HCEC 1CT (cell line): ENCODE data around the gene ARMC5.
"Not testable (repeated sequence)": the region's sequence is repeated elsewhere in the genome, so short reads cannot be mapped to it uniquely, and the experiment has no call there.

ENCODE experiments used
- DNase-seq: peaks from one replicate; pipeline ENCODE4 v3.0.0-alpha.2; 2017

ARMC5 gene

DNA sequence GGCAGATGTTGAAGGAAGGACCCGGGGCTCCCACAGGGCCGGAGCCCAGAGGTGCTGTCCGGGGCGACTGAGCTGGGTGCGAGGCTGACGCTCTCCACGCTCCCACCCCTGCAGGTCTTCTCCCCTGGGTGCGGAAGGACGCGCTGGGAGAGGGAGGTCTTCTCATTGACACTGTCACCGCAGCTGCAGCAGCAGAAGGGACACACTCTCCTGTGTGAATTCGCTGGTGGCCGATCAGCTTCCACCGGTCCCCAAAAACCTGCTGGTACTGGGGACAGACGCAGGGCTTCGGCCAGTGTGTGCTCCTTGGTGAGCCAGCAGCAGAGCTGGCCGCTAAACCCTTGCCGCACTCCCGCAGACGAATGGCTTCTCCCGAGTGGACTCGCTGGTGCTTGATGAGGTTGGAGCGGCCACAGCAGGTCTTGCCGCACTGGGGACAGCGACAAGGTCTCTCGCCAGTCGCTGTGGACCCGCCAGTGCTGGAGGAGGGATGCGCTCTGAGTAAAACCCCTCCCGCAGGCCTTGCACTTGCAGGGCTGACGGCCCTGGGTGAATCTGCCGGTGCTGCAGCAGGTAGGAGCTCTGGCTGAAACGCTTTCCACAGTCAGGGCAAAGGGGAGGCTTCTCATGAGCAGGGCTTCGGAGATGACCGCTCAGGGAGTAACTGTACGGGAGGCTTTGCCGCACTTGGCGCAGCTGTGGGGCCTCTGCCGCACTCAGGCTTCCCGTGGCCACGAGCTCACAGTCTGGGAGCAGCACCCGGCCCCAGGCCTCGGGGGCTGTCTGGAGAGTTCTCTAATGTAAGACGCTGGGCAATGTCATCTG lies 22.9 kb upstream of the ARMC5 start:
- DNase-seq: no peak

GRCh38 chr16:31438414-31438813 lies 20.9 kb upstream of the ARMC5 start:
- no peak for DNase-seq

- DNase-seq: not testable (repeated sequence)
These were observed 20.3 kb upstream of the ARMC5 start for GRCh38 chr16:31439023-31439422.

DNA sequence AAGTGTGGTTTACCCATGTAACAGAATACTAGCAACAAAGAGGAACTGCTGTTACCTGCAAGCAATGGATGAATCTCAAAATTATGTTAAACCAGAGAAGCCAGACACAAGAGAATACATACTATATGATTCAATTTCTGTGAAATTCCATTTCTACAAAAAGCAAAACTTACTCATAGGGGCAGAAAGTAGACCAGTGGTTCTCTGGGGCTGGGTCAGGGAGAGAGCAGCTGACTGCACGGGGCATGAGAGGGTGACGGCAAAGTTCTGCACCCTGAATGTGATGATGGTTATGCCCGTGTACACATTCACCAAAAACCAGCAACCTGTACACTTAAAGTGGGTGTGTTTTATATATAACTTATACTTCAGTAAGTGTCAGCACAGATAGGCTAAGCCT lies 19.8 kb upstream of the ARMC5 start:
- DNase-seq: no peak

DNA sequence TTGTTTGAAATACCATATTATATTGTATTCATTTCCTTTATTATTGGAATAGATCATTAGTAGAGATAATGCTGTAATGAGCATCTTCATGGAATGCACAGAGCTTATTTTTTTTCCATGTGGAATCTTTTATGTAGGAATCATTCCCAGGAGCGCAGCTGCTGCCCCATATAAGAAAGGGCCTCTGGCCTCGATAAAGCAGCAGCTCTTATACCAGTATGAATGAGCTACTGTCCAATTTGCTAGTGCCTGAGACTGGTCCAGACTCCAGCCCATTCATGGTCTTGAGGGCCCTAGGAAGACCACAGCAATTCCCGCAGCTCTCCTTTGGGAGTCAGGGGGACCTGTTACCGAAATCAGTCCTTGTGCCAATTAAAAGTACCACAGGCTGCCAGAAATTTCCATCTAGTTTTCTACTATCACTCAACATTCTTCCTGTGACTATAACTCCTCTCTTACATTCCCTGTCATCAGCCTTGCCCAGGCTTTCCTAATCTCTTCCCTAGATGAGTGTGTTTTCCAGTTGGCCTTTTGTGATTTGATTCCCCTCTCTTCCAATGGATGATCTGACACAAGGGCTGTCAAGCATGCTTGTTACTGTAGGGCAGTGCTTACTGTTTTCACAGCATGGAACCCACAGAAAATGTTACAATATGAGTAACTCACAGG lies 18.7 kb upstream of the ARMC5 start:
- DNase-seq: no peak

GRCh38 chr16:31441956-31442355 lies 17.3 kb upstream of the ARMC5 start:
- DNase-seq: no peak

DNA sequence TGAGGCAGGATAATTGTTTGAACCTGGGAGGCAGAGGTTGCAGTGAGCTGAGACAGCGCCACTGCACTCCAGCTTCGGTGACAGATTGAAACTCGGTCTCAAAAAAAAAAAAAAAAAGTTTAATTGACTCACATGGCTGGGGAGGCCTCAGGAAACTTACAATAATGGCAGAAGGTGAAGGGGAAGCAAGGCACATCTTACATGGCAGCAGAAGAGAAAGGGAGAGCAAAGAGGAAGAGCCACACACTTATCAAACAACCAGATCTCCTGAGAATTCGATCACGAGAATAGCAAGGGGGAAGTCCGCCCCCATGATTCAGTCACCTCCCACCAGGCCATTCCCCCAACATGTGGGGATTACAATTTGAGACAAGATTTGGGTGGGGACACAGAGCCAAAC lies 13.4 kb upstream of the ARMC5 start:
- not testable (repeated sequence) for DNase-seq

DNA sequence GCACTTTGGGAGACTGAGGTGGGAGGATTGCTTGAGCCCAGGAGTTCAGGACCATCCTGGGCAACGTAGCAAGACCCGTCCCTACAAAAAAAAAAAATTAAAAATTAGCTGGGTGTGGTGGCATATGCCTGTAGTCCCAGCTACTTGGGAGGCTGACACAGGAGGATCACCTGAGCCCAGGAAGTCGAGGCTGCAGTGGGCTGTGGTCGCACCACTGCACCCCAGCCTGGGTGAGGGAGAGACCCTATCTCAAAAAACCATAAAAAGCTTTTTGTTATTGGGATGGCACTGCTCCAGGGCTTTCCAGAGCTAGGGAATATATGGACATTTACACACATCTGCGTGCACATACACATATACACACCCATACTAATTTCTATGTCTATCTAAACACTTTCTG lies 8.1 kb upstream of the ARMC5 start:
- no peak for DNase-seq

GRCh38 chr16:31451681-31452351 lies 7.5 kb upstream of the ARMC5 start:
- peak; percentile 76 for DNase-seq

- DNase-seq: peak; percentile 92
These were observed 6.6 kb upstream of the ARMC5 start for GRCh38 chr16:31452631-31453106.

- DNase-seq: peak; percentile 25
These were observed 5.8 kb upstream of the ARMC5 start for GRCh38 chr16:31453255-31454204.

GRCh38 chr16:31455601-31456314 lies 3.5 kb upstream of the ARMC5 start:
- DNase-seq: no peak

- no peak for DNase-seq
These were observed 2.3 kb upstream of the ARMC5 start for GRCh38 chr16:31456988-31457360.

DNA sequence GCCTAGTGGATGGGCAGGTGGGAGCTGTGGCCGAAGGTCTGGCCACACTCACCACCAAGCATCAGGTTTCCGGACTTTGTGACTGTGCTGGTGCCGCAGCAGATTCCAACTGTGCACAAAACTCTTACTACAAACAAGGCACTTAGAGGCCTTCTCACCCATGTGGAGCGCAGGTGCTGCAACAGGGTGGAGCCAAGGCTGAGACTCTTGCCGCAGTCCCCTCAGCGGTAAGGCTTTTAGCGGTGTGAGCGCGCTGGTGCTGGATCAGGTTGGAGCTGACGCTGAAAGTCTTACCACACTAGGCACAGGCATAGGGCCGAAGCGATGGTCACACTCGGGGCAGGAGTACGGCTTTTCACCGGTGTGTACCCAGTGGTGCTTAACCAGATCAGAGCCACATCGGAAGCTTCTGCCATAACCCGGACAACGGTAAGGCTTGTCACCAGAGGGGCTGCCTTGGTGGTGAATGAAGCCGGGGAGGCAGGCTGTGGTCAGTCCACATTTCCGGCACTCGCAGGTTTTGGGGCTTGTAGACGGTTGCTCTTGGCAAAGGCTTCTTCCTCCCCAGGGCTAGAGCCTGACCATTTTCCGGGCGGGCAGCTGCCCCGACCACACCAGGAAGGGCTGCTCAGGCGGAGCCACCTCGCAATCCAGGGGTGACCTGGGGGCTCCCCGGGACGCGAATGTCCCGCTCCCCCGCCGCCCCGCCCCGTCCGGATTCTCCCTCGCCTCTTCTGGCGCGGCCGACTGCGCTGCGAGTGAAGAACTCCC lies 1.0 kb upstream of the ARMC5 start:
- peak; percentile 30 for DNase-seq

GRCh38 chr16:31459687-31460581 lies 633 bp downstream of the ARMC5 start:
- peak; percentile 99 for DNase-seq

DNA sequence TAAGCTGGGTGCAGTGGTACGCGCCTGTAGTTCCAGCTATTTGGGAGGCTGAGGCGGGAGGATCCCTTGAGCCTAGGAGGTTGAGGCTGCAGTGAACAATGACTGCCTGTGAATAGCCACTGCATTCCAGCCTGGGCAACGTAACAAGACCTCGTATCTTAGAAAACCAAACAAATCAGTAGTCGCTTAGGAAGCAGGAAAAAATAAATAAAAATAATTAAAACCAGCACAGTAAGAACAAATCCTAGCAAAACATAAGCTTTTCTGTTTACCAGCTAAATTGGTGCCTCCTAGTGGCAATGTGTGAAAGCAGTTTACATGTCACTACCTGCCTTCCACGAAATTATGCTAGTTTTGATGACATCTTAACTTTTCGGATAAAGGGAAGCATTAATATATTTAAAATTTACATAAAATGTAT lies 1.3 kb downstream of the ARMC5 start:
- DNase-seq: peak; percentile 67

- DNase-seq: no peak
These were observed 2.1 kb downstream of the ARMC5 start for GRCh38 chr16:31461201-31461920.

DNA sequence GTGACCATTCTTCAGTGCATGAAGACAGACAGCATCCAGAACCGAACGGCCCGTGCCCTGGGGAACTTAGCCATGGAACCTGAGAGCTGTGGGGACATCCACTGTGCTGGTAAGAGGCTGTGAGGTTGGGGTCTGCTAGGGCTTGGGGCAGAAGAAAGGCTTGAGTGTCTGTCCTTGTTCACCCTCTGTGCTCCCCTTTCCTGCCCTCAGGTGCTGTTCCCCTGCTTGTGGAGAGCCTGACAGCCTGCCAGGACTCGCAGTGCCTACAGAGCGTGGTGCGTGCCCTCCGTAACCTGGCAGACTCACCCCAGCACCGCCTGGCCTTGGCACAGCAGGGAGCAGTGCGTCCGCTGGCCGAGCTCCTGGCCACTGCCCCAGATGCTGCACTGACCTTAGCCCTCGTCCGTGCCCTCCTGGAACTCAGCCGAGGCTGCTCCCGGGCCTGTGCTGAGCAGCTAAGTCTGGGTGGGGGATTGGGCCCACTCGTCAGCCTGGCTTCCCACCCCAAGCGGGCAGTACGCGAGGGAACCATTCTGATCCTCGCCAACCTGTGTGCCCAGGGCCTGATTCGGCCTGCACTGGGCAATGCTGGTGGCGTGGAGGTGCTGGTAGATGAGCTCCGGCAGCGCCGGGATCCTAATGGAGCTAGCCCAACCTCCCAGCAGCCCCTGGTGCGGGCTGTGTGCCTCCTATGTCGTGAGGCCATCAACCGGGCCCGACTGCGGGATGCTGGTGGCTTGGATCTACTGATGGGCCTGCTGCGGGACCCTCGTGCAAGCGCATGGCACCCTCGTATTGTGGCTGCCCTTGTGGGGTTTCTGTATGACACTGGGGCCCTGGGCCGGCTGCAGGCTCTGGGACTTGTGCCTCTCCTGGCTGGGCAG lies 2.9 kb downstream of the ARMC5 start:
- no peak for DNase-seq
